ENCODE measurements around the gene NLRP7. TPM values are rescaled to one million over a fixed set of nuclear protein-coding genes. Genes with fewer than 3 reads are reported as not detected.
"Not testable (repeated sequence)": the region's sequence is repeated elsewhere in the genome, so short reads cannot be mapped to it uniquely, and the experiment has no call there.

The NLRP7 gene
- total RNA-seq, 2 donors from 2014 or later: 0.93 to 1.0 TPM

- no peak for TF ChIP-seq CTCF (conservative IDR thresholded peaks at IDR 0.05)
- H3K9me3 ChIP-seq (ENCODE audit: control insufficient read depth, low read length): peaks cover 17% of the 10 kb centered on the region
- peaks cover 2% of the 10 kb centered on the region for H3K4me1 Mint-ChIP-seq
- peaks cover 38% of the 10 kb centered on the region for H3K36me3 ChIP-seq (ENCODE audit: control insufficient read depth, insufficient read depth, low read length)
- H3K27ac Mint-ChIP-seq: no peak overlapping the region
- peaks cover 47% of the 10 kb centered on the region for H3K36me3 Mint-ChIP-seq (ENCODE audit: low read depth)
- H3K27me3 Mint-ChIP-seq (ENCODE audit: insufficient read depth): no peaks in the 10 kb centered on the region
- H3K9me3 Mint-ChIP-seq: peaks cover 23% of the 10 kb centered on the region
- no peak overlapping the region for H3K27ac ChIP-seq (ENCODE audit: low read depth, low read length)
- no peak overlapping the region for H3K9ac ChIP-seq (ENCODE audit: extremely low read depth, low read length, poor library complexity, severe bottlenecking)
- H3K4me3 Mint-ChIP-seq: no peak overlapping the region
- 95 to 97% methylated on average over 9 of the region's 9 CpGs for WGBS, 2 experiments (ENCODE audit: insufficient coverage in 1 of 2, insufficient read length in 1 of 2)
- H3K27me3 ChIP-seq (ENCODE audit: control insufficient read depth, insufficient read depth, low read length, poor library complexity, severe bottlenecking): no peaks in the 10 kb centered on the region
- DNase-seq: no peak
- no peak overlapping the region for H3K4me3 ChIP-seq (ENCODE audit: low read length)
- no peaks in the 10 kb centered on the region for H3K4me1 ChIP-seq (ENCODE audit: control insufficient read depth, insufficient read depth, low read length)
These were observed 24.1 kb downstream of the NLRP7 start for GRCh38 chr19:54923276-54923675.

- DNase-seq: no peak
- WGBS, 2 experiments (ENCODE audit: insufficient coverage in 1 of 2, insufficient read length in 1 of 2): 71 to 93% methylated on average over 3 to 7 of the region's 7 CpGs
- no peak for TF ChIP-seq CTCF (conservative IDR thresholded peaks at IDR 0.05)
These were observed 26.2 kb downstream of the NLRP7 start for GRCh38 chr19:54921082-54921481.

GRCh38 chr19:54919646-54920563 is 27.4 kb downstream of the NLRP7 start:
- TF ChIP-seq CTCF (conservative IDR thresholded peaks at IDR 0.05): peak; percentile 68
- not testable (repeated sequence) for H3K27me3 Mint-ChIP-seq (ENCODE audit: insufficient read depth); H3K4me1 Mint-ChIP-seq; H3K9me3 Mint-ChIP-seq; H3K9me3 ChIP-seq (ENCODE audit: control insufficient read depth, low read length); H3K27ac ChIP-seq (ENCODE audit: low read depth, low read length); H3K27me3 ChIP-seq (ENCODE audit: control insufficient read depth, insufficient read depth, low read length, poor library complexity, severe bottlenecking); H3K9ac ChIP-seq (ENCODE audit: extremely low read depth, low read length, poor library complexity, severe bottlenecking); H3K4me3 ChIP-seq (ENCODE audit: low read length); H3K4me1 ChIP-seq (ENCODE audit: control insufficient read depth, insufficient read depth, low read length); H3K27ac Mint-ChIP-seq; H3K4me3 Mint-ChIP-seq
- peak; percentile 78 for DNase-seq
- 79 to 84% methylated on average over 10 to 13 of the region's 24 CpGs for WGBS, 2 experiments (ENCODE audit: insufficient coverage in 1 of 2, insufficient read length in 1 of 2)
- H3K36me3 Mint-ChIP-seq (ENCODE audit: low read depth): peaks cover 41% of the 10 kb centered on the region
- peaks cover 50% of the 10 kb centered on the region for H3K36me3 ChIP-seq (ENCODE audit: control insufficient read depth, insufficient read depth, low read length)

More at GRCh38 chr19:54921082-54921481, 26.2 kb downstream of the NLRP7 start:
- H3K36me3 ChIP-seq (ENCODE audit: control insufficient read depth, insufficient read depth, low read length): peaks cover 47% of the 10 kb centered on the region
- H3K27me3 ChIP-seq (ENCODE audit: control insufficient read depth, insufficient read depth, low read length, poor library complexity, severe bottlenecking): no peaks in the 10 kb centered on the region
- H3K4me1 ChIP-seq (ENCODE audit: control insufficient read depth, insufficient read depth, low read length): no peaks in the 10 kb centered on the region
- Mint-ChIP-seq H3K4me3 (no peak overlapping the region), H3K4me1 (peaks cover 5% of the 10 kb centered on the region), H3K27me3 (ENCODE audit: insufficient read depth) (no peaks in the 10 kb centered on the region), H3K27ac (no peak overlapping the region), H3K9me3 (peaks cover 9% of the 10 kb centered on the region), H3K36me3 (ENCODE audit: low read depth) (peaks cover 42% of the 10 kb centered on the region)
- no peak overlapping the region for H3K27ac ChIP-seq (ENCODE audit: low read depth, low read length)
- H3K9ac ChIP-seq (ENCODE audit: extremely low read depth, low read length, poor library complexity, severe bottlenecking): no peak overlapping the region
- H3K4me3 ChIP-seq (ENCODE audit: low read length): no peak overlapping the region
- peaks cover 7% of the 10 kb centered on the region for H3K9me3 ChIP-seq (ENCODE audit: control insufficient read depth, low read length)

All from endodermal cell (in vitro differentiated cells).